Measurements from ENCODE around the gene LRP1B. TPM values are rescaled to one million over a fixed set of nuclear protein-coding genes. Genes with fewer than 3 reads are reported as not detected.

Gene LRP1B
- total RNA-seq, 1 donor from 2014 or later, result 8.8 TPM

DNA sequence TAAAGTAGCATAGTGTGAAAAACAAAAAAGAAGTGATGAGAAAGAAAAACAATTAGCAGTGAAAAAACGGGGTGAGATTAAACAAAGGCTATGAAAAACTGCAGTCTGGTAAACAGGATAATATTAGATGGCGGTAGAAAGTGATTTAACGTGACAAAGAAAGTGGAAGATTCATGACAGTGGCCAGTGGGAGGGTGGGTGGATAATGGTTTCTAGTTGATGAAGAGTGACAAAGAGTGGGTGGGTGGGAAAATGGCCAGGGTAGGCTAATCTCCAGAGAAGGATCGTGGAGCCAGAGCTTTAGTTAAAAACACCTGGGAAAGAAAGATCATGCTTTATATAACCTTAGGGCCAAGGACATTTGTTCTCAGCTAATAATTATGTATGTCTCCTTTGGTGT is 1667.8 kb downstream of the LRP1B start:
- Histone ChIP-seq H3K27me3 (no peaks in the 10 kb centered on the region), H3K4me1 (no peaks in the 10 kb centered on the region), H3K27ac (no peak overlapping the region), H3K36me3 (no peaks in the 10 kb centered on the region), H3K9me3 (no peaks in the 10 kb centered on the region), H3K4me3 (no peak overlapping the region)
- DNase-seq (ENCODE audit: extremely low spot score in 2 of 2), result no peak
- TF ChIP-seq, protein P1, sequence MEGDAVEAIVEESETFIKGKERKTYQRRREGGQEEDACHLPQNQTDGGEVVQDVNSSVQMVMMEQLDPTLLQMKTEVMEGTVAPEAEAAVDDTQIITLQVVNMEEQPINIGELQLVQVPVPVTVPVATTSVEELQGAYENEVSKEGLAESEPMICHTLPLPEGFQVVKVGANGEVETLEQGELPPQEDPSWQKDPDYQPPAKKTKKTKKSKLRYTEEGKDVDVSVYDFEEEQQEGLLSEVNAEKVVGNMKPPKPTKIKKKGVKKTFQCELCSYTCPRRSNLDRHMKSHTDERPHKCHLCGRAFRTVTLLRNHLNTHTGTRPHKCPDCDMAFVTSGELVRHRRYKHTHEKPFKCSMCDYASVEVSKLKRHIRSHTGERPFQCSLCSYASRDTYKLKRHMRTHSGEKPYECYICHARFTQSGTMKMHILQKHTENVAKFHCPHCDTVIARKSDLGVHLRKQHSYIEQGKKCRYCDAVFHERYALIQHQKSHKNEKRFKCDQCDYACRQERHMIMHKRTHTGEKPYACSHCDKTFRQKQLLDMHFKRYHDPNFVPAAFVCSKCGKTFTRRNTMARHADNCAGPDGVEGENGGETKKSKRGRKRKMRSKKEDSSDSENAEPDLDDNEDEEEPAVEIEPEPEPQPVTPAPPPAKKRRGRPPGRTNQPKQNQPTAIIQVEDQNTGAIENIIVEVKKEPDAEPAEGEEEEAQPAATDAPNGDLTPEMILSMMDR (IDR thresholded peaks at IDR 0.05), result no peak
- intact Hi-C loops (cut with DNase I), result no loop called here

DNA sequence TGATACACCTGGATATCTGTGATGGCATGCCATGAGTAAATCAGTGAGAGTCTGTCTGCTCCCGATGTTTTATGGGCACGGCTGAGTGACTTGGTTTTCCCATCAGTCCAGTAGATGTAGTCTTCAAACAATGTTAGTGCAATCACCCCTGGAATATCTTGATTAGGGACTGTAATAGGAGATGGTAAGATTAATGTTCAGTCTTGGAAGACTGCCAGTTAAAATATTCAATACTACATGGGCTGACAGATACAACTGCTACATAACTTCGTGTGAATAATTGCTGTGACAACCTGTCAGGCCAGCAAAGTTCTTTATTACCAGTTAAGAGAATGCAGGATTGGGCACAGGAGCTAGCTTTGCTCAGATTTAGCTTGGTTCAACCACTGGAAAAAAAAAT is 1673.3 kb downstream of the LRP1B start:
- TF ChIP-seq, protein P1 (IDR thresholded peaks at IDR 0.05), result no peak
- TF ChIP-seq POLR2AphosphoS5 (IDR thresholded peaks at IDR 0.05; ENCODE audit: insufficient read depth in 1 of 2, low read depth in 1 of 2) (no peak), POLR2A (IDR thresholded peaks at IDR 0.05) (no peak)

DNA sequence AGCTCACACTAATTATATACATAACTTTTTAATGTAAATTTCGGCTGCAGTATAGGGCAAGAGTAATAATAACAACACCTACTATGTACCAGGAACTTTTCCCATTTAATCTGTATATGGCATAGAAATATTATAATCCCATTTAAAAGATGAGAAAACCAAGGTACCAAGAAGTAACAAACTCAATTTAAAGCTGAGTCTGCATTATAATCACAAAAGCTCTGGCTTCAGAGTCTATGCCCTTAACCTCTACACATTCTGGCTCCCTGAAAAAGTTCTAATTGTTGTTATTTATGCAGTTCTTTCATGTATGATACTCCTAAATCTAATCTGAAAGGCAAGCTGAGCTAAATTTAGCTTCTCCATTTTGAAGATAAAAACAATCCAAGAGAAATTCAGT is 1675.5 kb downstream of the LRP1B start:
- no peak for DNase-seq (ENCODE audit: extremely low spot score in 2 of 2)
- TF ChIP-seq, protein P1 (IDR thresholded peaks at IDR 0.05), result no peak
- TF ChIP-seq POLR2A (IDR thresholded peaks at IDR 0.05) (no peak), POLR2AphosphoS5 (IDR thresholded peaks at IDR 0.05; ENCODE audit: insufficient read depth in 1 of 2, low read depth in 1 of 2) (no peak)
- no peak overlapping the region for H3K4me3 ChIP-seq
- H3K36me3 ChIP-seq, result no peaks in the 10 kb centered on the region
- intact Hi-C loops (cut with DNase I), result no loop called here
- H3K4me1 ChIP-seq, result no peaks in the 10 kb centered on the region
- H3K27me3 ChIP-seq, result no peaks in the 10 kb centered on the region
- H3K27ac ChIP-seq, result no peak overlapping the region
- no peaks in the 10 kb centered on the region for H3K9me3 ChIP-seq

More for the DNA sequence above, 1673.3 kb downstream of the LRP1B start:
- no peaks in the 10 kb centered on the region for H3K36me3 ChIP-seq
- no peaks in the 10 kb centered on the region for H3K9me3 ChIP-seq
- DNase-seq (ENCODE audit: extremely low spot score in 2 of 2), result no peak
- H3K4me1 ChIP-seq, result no peaks in the 10 kb centered on the region
- intact Hi-C loops (cut with DNase I), result no loop called here
- H3K27me3 ChIP-seq, result no peaks in the 10 kb centered on the region
- H3K4me3 ChIP-seq, result no peak overlapping the region
- no peak overlapping the region for H3K27ac ChIP-seq

DNA sequence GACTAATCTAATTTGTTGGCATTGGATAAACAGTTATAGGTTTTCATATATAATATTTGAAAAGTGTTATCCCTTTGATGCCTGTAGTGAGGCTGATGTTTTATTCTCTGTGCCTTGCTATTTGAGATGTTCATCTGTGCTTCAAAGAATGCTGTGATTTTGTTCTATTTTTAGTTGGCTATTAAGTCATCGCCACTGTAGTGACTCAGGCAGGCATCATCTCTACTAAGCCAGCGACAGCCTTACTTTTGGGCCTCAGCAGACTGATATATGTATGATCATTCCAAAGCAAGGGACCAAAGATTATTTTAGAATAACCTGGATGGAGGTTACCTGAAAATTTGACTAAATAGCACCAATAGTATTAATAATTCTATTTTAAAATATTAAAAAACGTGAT is 1676.1 kb downstream of the LRP1B start:
- intact Hi-C loops (cut with DNase I), result no loop called here
- no peak for DNase-seq (ENCODE audit: extremely low spot score in 2 of 2)
- Histone ChIP-seq H3K4me3 (no peak overlapping the region), H3K4me1 (no peaks in the 10 kb centered on the region), H3K27me3 (no peaks in the 10 kb centered on the region), H3K36me3 (no peaks in the 10 kb centered on the region), H3K9me3 (no peaks in the 10 kb centered on the region), H3K27ac (no peak overlapping the region)
- TF ChIP-seq POLR2A (IDR thresholded peaks at IDR 0.05) (no peak), POLR2AphosphoS5 (IDR thresholded peaks at IDR 0.05; ENCODE audit: insufficient read depth in 1 of 2, low read depth in 1 of 2) (no peak)
- TF ChIP-seq, protein P1 (IDR thresholded peaks at IDR 0.05), result no peak

DNA sequence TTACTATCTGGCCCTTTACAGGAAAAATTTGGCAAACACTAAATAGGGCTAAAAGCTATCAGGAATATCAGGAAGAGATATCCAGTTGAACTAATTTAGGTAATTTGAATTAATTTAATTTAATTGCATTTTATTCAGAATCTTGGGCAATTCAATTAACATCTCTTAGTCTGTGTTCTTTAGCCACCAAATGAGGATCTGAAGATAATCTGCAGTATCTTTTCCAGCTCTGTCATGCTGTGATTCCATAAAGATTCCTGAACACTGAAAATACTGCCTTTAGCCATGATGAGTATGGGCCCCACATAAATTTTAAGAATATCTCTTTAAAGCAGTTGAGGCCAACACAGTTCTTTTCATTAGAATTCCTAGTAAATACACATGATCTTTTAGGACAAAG is 1679.5 kb downstream of the LRP1B start:
- no peak for TF ChIP-seq POLR2A (IDR thresholded peaks at IDR 0.05)
- Histone ChIP-seq H3K4me1 (no peaks in the 10 kb centered on the region), H3K27ac (no peak overlapping the region), H3K9me3 (no peaks in the 10 kb centered on the region), H3K27me3 (no peaks in the 10 kb centered on the region), H3K4me3 (no peak overlapping the region), H3K36me3 (no peaks in the 10 kb centered on the region)
- DNase-seq (ENCODE audit: extremely low spot score in 2 of 2), result no peak
- intact Hi-C loops (cut with DNase I), result no loop called here

DNA sequence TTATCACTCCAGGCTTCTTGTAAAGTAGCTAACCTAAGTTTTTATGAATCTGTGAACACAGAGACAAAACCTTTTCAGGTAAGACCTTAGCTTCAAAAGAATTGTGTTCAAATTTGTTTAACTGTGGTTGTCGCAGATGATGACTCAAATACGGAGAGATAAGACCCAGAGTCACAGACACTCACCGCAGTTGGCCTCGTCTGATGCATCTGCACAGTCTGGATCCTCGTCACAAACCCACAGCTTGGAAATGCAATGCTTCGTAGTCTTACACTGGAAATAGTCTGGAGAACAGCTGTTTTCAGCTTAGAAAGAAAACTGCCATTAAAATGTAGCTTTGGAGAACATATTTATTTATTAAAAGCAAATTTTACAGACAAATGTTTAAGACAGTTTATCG is 1688.5 kb downstream of the LRP1B start:
- Histone ChIP-seq H3K27ac (no peak overlapping the region), H3K36me3 (no peaks in the 10 kb centered on the region), H3K4me3 (no peak overlapping the region), H3K27me3 (no peaks in the 10 kb centered on the region), H3K4me1 (no peaks in the 10 kb centered on the region), H3K9me3 (no peaks in the 10 kb centered on the region)
- intact Hi-C loops (cut with DNase I), result no loop called here
- TF ChIP-seq, protein P1 (IDR thresholded peaks at IDR 0.05), result no peak
- TF ChIP-seq POLR2AphosphoS5 (IDR thresholded peaks at IDR 0.05; ENCODE audit: insufficient read depth in 1 of 2, low read depth in 1 of 2) (no peak), POLR2A (IDR thresholded peaks at IDR 0.05) (no peak)
- no peak for DNase-seq (ENCODE audit: extremely low spot score in 2 of 2)

All from vagina (tissue), 2 donors.